Measurements from ENCODE around the gene SLC35F4.

The SLC35F4 gene

DNA sequence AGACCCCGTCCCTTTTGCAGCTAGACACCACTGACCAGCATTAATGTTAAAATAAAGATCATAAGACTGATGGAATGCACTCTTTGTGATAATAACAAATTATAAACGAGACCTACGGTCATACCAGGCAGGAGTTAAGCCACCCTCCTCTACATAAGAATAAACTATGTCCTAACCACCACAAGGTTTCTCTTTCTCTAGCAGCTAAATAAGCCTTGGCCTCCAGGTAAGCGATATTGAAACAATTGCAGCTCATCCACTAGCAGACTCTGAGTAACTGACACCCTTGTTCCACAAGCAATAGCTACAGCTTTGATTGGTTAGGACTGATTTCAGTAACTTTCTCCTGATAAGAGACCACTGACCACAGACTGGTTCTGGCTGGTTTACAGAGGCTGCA, 228.0 kb downstream of the SLC35F4 start:
- no peak for DNase-seq

- peak in 1 of 58 donors; percentile 8 for DNase-seq
These were observed 231.6 kb downstream of the SLC35F4 start for GRCh38 chr14:57634335-57634734.

GRCh38 chr14:57632649-57633048, 233.2 kb downstream of the SLC35F4 start:
- no peak for DNase-seq

- DNase-seq, result no peak
These were observed 248.4 kb downstream of the SLC35F4 start for GRCh38 chr14:57617510-57617909.

GRCh38 chr14:57612946-57613345, 252.9 kb downstream of the SLC35F4 start:
- DNase-seq, result no peak

- no peak for DNase-seq
These were observed 254.3 kb downstream of the SLC35F4 start for GRCh38 chr14:57611555-57612075.

DNA sequence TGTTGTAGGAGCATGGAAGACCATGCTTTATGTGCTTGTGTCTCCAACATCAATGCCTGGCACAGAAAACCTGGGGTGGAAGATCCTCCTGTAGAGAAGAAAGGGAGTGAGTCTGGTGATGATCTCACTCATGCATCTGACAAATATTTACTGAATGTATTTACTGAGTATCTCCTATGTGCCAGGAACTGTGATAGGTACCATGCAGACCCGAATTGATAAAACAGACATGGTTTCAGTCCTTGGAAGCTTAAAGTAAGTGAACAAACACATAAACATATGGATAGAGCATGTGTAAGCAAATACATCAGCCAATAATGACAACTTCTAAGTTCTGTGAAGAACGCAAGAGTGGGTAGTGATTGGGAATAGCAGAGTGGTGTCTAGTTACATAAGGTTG, 255.3 kb downstream of the SLC35F4 start:
- no peak for DNase-seq

DNA sequence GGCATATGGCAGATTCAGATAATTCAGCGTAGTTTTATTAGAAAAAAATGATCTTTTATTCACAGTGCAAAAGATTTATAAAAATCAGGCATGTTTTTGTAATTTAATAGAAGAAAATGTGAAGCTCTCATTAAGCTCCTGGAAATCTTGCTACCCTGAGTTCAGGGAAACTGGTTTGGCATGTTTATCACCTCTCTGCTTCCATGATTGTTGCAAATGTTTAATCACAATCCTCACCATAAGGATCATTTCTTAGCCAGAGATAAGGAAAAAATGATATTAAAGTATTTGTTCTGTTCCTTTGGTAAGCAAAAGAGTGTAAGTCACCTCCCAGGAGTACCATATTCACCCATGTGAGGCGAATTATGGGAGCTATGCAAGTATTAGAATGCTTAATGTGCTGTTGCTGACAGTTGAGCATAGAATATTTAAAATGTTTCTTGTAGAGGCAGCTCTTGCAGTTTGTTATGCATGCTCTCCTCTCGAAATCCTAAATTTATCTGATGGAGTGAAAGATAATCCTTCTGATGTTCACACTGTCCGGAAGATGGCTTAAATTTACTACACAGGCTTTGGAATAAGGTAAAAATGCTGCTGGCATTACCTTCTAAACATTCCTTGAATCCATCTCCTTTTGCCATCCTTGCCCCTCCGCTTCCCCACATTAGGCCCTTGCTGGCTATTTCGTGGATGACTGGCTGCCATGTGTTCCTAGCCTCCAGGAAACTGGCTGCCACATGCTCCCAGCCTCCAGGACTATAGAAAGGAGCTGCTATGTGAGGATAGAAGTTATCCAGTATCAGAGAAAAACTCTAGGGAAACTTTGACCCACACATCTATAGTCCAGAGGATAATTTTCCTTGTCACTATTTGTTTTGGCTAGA, 256.5 kb downstream of the SLC35F4 start:
- no peak for DNase-seq

DNA sequence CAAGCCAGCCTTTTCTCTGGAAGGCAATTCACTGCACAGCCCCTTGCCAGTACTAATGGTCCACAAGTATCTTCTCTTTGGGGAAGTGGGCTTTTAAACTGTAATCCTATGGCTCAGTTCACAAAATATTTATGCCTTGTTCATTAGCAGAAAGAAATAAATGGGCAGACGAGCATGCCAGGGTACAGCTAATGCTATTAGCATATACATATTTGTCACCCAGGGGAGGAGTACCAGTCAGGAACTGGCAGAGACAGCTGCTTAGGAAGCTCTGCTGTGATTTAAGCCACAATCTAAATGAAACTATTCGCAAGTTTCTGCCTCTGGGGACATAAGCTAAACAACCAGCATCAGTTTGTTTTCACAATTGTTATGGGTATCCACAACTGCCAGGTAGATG, 258.8 kb downstream of the SLC35F4 start:
- DNase-seq, result no peak

- no peak for DNase-seq
These were observed 282.5 kb downstream of the SLC35F4 start for GRCh38 chr14:57583396-57583795.

GRCh38 chr14:57582746-57583145, 283.1 kb downstream of the SLC35F4 start:
- DNase-seq, result no peak

- no peak for DNase-seq
These were observed 287.1 kb downstream of the SLC35F4 start for GRCh38 chr14:57578801-57579200.

- no peak for DNase-seq
These were observed 289.4 kb downstream of the SLC35F4 start for GRCh38 chr14:57576498-57576897.

- no peak for DNase-seq
These were observed 290.4 kb downstream of the SLC35F4 start for GRCh38 chr14:57575482-57575881.

- peak in 1 of 58 donors; percentile 1 for DNase-seq
These were observed 291.1 kb downstream of the SLC35F4 start for GRCh38 chr14:57574617-57575288.

- DNase-seq, result no peak
These were observed 292.7 kb downstream of the SLC35F4 start for GRCh38 chr14:57573173-57573572.

DNA sequence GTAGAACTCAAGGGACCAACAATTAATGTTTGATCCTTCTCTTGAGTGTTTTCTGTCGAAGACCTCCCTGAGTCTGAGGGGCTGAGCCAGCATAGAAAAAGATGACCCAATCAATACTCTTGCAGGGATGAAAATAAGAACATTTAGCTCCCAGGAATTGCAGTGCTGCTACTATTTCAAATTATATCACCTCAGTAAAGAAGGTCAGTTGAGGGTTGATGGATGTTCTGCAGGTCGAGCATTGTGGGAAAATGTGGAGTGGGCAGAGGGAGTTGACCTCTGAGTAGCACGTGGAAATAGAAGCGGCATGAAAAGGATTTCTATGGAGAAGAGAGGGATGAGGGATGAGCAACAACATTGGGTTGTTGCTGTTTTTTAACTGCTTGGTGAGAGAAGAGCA, 297.3 kb downstream of the SLC35F4 start:
- no peak for DNase-seq

DNA sequence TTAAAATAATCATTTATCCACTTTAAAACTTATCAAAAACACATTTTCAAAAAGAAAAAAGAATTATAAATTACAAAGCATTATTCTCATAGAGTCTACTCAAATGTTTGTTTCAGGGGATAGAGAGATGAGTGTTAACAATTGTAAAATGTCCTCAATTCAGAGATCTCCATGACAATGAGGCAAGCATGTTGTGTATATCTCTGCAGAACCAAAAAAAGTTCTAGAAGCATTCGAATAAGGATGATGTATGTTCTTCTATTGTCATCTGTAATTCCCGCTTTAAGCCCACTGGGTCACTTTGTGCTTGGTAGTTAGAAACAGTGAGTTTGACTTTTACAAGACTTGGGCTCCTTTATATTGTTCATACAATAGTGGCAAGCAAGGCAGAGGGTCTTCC, 298.7 kb downstream of the SLC35F4 start:
- no peak for DNase-seq

- no peak for DNase-seq
These were observed 305.2 kb downstream of the SLC35F4 start for GRCh38 chr14:57560681-57561080.

GRCh38 chr14:57559576-57559975, 306.3 kb downstream of the SLC35F4 start:
- DNase-seq, result no peak

- DNase-seq, result no peak
These were observed 316.0 kb downstream of the SLC35F4 start for GRCh38 chr14:57549765-57550420.

DNA sequence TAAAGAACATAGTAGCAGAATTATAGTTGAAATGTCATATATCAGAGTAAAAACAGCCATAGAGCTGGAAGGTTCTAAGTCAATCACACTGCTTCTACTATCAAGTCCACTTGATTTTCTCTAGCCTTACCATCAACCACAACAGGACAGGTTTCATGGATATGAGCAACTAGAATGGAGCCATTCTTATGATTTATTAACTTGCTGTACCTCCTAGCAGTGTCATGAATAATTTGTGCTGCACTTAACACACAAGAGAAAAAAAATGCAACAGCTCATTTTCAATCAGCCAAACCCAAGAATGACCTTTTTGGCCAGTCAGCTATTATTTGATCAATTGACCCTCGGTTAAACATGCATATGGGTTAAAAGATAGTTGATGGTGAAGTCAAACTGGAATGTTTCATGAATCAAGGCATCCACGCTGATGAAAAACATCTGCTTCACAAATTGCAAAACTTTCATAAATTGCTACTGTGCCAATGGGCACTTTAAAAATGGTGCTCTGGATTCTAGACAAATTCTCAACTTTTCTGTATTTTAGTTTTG, 316.8 kb downstream of the SLC35F4 start:
- no peak for DNase-seq

All from anterior cingulate cortex (tissue), 58 donors.